ENCODE measurements around the gene OTUD4. TPM values are rescaled to one million over a fixed set of nuclear protein-coding genes. Genes with fewer than 3 reads are reported as not detected.

OTUD4 gene
- total RNA-seq, 4 donors from 2014 or later, result 10.5 to 46.0 (median 27.6) TPM

GRCh38 chr4:145156986-145157385, 23.4 kb downstream of the OTUD4 start:
- H3K27me3 ChIP-seq, result no peaks in the 10 kb centered on the region
- no peak for DNase-seq
- TF ChIP-seq POLR2A (IDR thresholded peaks at IDR 0.05), result no peak
- TF ChIP-seq CTCF (IDR thresholded peaks at IDR 0.05), result no peak
- no peak for TF ChIP-seq EP300 (IDR thresholded peaks at IDR 0.05; ENCODE audit: low read depth)
- no peak for TF ChIP-seq POLR2AphosphoS5 (IDR thresholded peaks at IDR 0.05)
- H3K27ac ChIP-seq, result no peak overlapping the region
- in situ Hi-C loops (cut with MboI; ENCODE audit: low pct_ligation_motif_present in 1 of 4, low pct_unique_long_range_greater_than_20kb in 1 of 4, low sequenced_read_pairs in 3 of 4) (no loop called here), intact Hi-C loops (cut with DNase I; ENCODE audit: low total_unique reads) (no loop called here)
- H3K36me3 ChIP-seq, result peaks cover 0 to 30% (median 11%) of the 10 kb centered on the region in 4 donors
- H3K4me1 ChIP-seq, result peaks cover 0 to 5% (median 2%) of the 10 kb centered on the region in 4 donors
- H3K9me3 ChIP-seq, result no peaks in the 10 kb centered on the region
- H3K4me3 ChIP-seq, result no peak overlapping the region
- WGBS, 2 donors (ENCODE audit: low coverage in 1 of 2), result 89 to 90% methylated on average over 2 of the region's 2 CpGs

- no peaks in the 10 kb centered on the region for H3K27me3 ChIP-seq
- H3K4me3 ChIP-seq, result no peak overlapping the region
- H3K4me1 ChIP-seq, result peaks cover 0 to 5% (median 2%) of the 10 kb centered on the region in 4 donors
- H3K27ac ChIP-seq, result no peak overlapping the region
- WGBS, 2 donors (ENCODE audit: low coverage in 1 of 2), result 72 to 73% methylated on average over 2 of the region's 2 CpGs
- intact Hi-C loops (cut with DNase I; ENCODE audit: low total_unique reads), result no loop called here
- no peak for DNase-seq
- TF ChIP-seq EP300 (IDR thresholded peaks at IDR 0.05; ENCODE audit: low read depth), result no peak
- no peak for TF ChIP-seq POLR2A (IDR thresholded peaks at IDR 0.05)
- no peak for TF ChIP-seq CTCF (IDR thresholded peaks at IDR 0.05)
- TF ChIP-seq POLR2AphosphoS5 (IDR thresholded peaks at IDR 0.05), result no peak
- H3K36me3 ChIP-seq, result peaks cover 0 to 23% (median 9%) of the 10 kb centered on the region in 4 donors
- in situ Hi-C loops (cut with MboI; ENCODE audit: low pct_ligation_motif_present in 1 of 4, low pct_unique_long_range_greater_than_20kb in 1 of 4, low sequenced_read_pairs in 3 of 4), result no loop called here
- no peaks in the 10 kb centered on the region for H3K9me3 ChIP-seq
These were observed 25.0 kb downstream of the OTUD4 start for GRCh38 chr4:145155268-145155870.

- in situ Hi-C loops (cut with MboI; ENCODE audit: low pct_ligation_motif_present in 1 of 4, low pct_unique_long_range_greater_than_20kb in 1 of 4, low sequenced_read_pairs in 3 of 4), result no loop called here
- 55 to 83% methylated on average over 1 of the region's 1 CpG for WGBS, 2 donors (ENCODE audit: low coverage in 1 of 2)
These were observed 25.8 kb downstream of the OTUD4 start for GRCh38 chr4:145154573-145154972.

GRCh38 chr4:145153904-145154298, 26.5 kb downstream of the OTUD4 start:
- 12 to 25% methylated on average over 1 of the region's 1 CpG for WGBS, 2 donors (ENCODE audit: low coverage in 1 of 2)
- intact Hi-C loops (cut with DNase I; ENCODE audit: low total_unique reads), result no loop called here
- no peak for DNase-seq
- H3K4me3 ChIP-seq, result no peak overlapping the region
- H3K9me3 ChIP-seq, result no peaks in the 10 kb centered on the region
- no peaks in the 10 kb centered on the region for H3K27me3 ChIP-seq
- TF ChIP-seq CTCF (IDR thresholded peaks at IDR 0.05) (no peak), POLR2AphosphoS5 (IDR thresholded peaks at IDR 0.05) (no peak), EP300 (IDR thresholded peaks at IDR 0.05; ENCODE audit: low read depth) (no peak), POLR2A (IDR thresholded peaks at IDR 0.05) (no peak)
- peaks cover 0 to 5% (median 2%) of the 10 kb centered on the region in 4 donors for H3K4me1 ChIP-seq
- in situ Hi-C loops (cut with MboI; ENCODE audit: low pct_ligation_motif_present in 1 of 4, low pct_unique_long_range_greater_than_20kb in 1 of 4, low sequenced_read_pairs in 3 of 4), result no loop called here
- no peak overlapping the region for H3K27ac ChIP-seq
- peaks cover 0 to 33% (median 16%) of the 10 kb centered on the region in 4 donors for H3K36me3 ChIP-seq

More at GRCh38 chr4:145154573-145154972, 25.8 kb downstream of the OTUD4 start:
- peaks cover 0 to 27% (median 13%) of the 10 kb centered on the region in 4 donors for H3K36me3 ChIP-seq
- H3K4me1 ChIP-seq, result peaks cover 0 to 5% (median 2%) of the 10 kb centered on the region in 4 donors
- TF ChIP-seq CTCF (IDR thresholded peaks at IDR 0.05) (peak in 3 of 5 experiments; percentile 23 to 40 (median 36)), POLR2AphosphoS5 (IDR thresholded peaks at IDR 0.05) (no peak)
- no peak for DNase-seq
- H3K27ac ChIP-seq, result no peak overlapping the region
- H3K27me3 ChIP-seq, result no peaks in the 10 kb centered on the region
- intact Hi-C loops (cut with DNase I; ENCODE audit: low total_unique reads), result no loop called here
- no peaks in the 10 kb centered on the region for H3K9me3 ChIP-seq
- H3K4me3 ChIP-seq, result no peak overlapping the region
